Transverse colon (tissue), 4 donors: Measurements from ENCODE around the gene SPRR1A.

Experiments
- POLR2AphosphoS5 ChIP-seq, 3 donors: sonication (generic); formaldehyde crosslinking; IDR thresholded peaks; one replicate each; pipeline ENCODE4 v1.6.1; 2016; ENCODE audit warnings: antibody characterized with exemption in 3 of 3
- TF ChIP-seq, protein P1 (sequence below), 5 experiments: fragments of 200-600 bp in 3 of 5; fragments of 450-650 bp in 2 of 5; sonication (generic) in 3 of 5; IDR thresholded peaks; 1 replicate in 2 of 5; 2 replicates in 3 of 5; pipeline ENCODE4 v1.5.1; 2016 to 2017; ENCODE audit warnings: antibody characterized with exemption in 5 of 5, inconsistent platforms in 3 of 5, mild to moderate bottlenecking in 2 of 5, moderate library complexity in 1 of 5

DNA sequence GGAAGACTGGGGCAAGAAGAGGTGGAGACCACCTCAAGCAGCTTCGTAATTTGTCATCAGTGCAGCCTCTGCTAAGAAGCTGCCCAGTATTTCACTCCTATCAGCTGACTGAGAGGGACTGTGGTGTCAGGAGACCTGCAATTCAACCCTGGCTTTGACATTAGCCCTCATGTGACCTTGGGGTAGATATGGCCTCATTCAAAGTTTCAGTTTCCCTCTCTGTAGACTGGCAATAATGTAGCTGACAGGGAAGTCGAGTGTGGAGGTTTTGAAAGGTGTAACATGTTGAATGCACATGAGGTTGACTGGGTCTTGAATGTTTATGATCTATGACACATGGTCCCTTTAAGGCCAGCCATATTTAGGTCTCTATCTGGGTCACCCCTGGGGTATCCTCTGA lies 15.6 kb upstream of the SPRR1A start:
- TF ChIP-seq, protein P1, sequence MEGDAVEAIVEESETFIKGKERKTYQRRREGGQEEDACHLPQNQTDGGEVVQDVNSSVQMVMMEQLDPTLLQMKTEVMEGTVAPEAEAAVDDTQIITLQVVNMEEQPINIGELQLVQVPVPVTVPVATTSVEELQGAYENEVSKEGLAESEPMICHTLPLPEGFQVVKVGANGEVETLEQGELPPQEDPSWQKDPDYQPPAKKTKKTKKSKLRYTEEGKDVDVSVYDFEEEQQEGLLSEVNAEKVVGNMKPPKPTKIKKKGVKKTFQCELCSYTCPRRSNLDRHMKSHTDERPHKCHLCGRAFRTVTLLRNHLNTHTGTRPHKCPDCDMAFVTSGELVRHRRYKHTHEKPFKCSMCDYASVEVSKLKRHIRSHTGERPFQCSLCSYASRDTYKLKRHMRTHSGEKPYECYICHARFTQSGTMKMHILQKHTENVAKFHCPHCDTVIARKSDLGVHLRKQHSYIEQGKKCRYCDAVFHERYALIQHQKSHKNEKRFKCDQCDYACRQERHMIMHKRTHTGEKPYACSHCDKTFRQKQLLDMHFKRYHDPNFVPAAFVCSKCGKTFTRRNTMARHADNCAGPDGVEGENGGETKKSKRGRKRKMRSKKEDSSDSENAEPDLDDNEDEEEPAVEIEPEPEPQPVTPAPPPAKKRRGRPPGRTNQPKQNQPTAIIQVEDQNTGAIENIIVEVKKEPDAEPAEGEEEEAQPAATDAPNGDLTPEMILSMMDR (IDR thresholded peaks at IDR 0.05): no peak
- no peak for TF ChIP-seq POLR2AphosphoS5 (IDR thresholded peaks at IDR 0.05)
